HG02571 (cell line): ENCODE measurements around the gene HSPG2.

Experiments used
- ATAC-seq: cut with Tn5 transposase; IDR thresholded peaks from one replicate; pipeline ENCODE4 v1.9.1; 2021; ENCODE audit warnings: mild to moderate bottlenecking, moderate library complexity; ENCODE audit not compliant: unreplicated experiment

Gene HSPG2

DNA sequence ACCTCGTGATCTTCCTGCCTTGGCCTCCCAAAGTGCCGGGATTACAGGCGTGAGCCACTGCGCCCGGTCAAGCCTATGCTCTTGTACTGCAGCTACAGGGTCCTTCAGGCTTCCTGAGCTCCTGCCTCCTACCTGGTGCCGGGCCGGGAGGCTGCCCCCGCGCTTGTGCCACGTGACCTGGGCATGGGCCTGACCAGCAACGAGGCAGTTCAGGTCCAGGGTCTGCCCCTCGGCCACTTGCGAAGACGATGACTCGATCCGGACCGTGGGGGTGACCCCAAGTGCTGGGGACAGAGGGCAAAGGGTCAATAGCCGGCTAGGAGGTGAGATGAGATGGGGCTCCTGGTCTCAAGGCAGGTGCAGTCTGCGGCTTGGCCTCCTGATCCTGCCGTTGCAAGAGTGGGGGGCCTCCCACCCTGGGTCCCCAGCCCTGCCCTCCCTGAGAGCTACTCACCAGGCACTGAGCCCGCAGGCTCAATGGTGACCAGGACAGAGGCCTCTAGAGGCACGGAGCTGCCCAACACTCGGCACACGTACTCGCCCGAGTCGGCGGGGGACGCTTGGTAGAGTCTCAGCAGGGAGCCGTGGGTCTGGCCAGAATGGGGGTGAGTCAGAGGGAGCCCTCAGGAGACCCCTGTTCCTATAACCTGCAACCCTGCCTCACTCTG, 87.1 kb downstream of the HSPG2 start:
- no peak for ATAC-seq

- ATAC-seq = no peak
These were observed 88.5 kb downstream of the HSPG2 start for GRCh38 chr1:21848524-21849174.

DNA sequence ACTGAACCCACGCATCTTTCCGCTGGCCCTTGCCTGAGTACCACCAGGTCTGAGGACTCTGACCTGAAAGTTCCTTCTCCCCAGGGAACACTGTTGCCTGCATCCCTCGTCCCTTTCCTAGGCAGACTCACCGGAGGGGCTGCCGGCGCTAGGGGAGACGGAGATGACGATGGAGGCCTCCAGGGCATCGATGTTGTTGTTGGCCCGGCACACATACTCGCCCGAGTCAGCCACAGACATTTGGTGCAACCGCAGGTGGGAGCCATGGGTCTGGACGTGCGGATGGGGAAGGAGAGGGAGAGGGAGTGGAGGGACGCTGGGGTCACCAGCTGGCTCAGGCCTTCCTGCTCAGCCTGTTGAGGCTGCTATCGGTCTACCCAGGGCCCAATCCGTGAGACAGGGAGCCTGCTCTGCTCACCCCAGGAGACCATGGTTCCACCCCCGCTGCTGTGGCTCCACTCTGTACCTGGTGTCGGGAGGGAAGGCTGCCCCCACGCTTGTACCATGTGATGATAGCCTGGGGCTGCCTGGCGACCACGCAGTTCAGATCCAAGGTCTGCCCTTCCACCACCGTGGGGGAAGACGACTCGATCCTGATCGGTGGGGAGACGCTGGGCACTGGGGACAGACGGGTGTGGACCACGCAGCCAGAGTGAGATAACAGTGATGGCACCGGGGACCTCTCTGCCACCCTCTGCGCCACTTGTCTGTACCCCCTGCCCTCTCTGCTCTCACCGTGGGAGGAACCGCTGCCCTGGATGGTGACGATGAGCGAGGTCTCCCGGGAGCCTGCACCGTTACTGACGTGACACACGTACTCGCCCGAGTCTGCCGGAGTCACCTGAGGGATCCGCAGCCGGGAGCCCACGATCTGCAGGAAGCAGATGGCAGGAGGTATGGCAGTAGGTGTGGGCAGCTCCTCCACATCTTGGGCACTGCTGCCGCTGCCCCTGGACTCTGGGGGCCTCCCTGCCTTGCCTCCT, 89.6 kb downstream of the HSPG2 start:
- ATAC-seq = no peak

DNA sequence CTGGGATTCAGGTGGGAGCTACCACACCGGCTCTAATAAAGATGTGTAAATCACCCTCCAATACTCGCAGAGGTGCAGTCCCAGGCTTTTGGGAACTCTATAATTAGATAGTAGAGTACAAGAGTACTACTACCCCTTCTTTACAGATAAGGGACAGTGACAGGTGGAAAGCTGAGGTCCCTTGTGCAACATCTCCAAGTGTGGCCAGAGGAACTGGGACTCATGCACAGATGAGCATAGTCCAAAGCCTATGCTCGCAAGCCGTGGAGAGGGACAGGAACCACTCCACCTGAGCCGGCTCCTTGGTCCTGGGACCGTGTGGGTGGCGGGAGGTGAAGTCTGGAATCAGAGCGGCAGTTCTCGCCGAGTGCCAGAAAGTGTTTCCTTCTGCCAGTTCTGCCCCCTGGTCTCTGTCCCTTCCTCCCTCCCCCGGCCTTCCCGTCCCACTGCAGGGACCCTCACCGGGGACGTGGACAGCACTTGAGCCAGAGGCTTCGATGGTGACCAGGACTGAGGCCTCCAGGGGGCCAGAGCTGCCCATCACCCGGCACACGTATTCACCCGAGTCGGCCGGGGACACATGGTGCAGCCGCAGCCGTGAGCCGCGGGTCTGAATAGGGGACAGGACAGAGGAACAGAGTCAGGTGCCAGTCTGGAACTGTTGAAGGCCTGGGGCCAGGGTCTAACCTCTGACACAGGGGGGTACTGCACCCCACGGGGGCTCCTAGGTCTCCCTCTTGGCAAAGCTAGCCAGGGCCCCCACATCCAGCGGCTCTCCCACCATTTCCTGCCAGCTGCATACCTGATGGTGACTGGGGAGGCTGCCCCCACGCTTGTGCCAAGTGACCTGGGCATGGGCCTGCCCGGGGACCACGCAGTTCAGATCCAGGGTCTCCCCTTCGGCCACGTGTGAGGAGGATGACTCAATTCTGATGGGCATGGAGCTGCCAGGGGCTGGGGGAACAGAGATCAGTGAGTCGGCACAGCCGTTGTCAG, 91.2 kb downstream of the HSPG2 start:
- ATAC-seq = no peak

DNA sequence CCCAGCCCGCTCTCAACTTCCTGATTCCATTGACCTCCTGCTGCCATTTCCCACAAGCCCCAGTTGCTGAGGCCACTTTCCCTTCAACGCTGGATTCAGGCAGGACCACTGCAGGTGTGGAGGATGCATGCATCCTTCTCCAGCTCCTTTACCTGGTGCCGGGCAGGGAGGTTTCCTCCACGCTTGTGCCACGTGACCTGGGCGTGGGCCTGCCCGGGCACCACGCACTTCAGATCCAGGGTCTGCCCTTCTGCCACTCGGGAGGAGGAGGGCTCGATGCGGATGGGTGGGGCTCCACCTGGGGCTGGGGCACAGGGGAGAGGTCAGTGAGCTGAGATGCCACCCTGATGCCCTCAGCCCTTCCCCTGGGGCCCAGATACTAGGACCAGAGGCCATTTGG, 93.1 kb downstream of the HSPG2 start:
- no peak for ATAC-seq

- no peak for ATAC-seq
These were observed 93.9 kb downstream of the HSPG2 start for GRCh38 chr1:21843208-21843607.

GRCh38 chr1:21842606-21843162, 94.4 kb downstream of the HSPG2 start:
- no peak for ATAC-seq

GRCh38 chr1:21841852-21842466, 95.2 kb downstream of the HSPG2 start:
- no peak for ATAC-seq

DNA sequence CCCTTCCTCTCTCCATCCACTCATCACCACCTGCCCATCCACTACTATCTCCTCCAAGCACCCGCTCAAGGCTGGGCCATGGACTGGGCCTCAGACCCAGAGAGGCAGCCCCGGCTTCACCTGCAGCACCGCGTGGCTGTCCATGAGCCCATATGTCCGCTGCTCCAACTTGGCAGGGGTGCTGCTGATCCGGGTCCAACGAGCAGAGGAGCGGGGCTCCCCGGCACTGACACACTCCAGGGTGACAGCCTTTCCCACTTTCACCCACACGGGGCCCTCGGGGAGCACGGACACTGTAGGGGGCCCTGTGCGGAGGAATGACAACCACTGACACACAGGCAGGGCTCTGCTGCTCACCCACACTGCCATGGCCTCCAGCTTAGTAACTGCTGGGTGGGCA, 96.1 kb downstream of the HSPG2 start:
- no peak for ATAC-seq

DNA sequence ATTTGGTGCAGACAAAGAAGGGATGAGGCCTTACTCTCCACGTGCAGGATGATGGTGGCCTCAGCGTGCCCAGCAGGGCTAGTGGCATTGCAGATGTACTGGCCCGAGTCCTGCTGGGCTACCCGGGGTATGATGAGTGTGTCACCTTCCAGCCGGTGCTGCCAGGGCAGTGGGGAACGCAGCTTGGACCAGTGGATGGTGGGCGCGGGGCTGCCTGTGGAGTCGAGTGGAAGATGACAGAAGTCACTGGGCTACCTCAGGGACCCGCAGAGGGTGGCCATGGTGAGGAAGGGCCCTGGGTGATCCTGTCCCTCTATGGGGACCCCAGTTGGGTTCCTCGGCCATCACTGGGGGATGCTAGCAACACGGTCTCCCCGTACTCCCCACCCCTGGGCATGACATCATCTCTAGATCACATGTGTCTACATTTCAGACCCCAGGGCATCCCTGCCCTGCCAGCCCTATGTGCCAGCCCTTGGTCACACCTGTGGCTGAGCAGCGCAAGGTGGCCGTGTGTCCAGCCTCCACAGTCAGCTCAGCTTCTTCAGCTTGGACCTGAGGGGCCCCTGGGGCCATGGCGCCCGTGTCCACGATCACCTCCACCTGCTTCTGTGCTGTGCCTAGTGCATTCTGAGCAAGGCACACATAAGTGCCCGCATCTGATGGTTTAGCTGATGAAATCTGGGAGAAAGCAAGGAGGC, 97.6 kb downstream of the HSPG2 start:
- no peak for ATAC-seq

DNA sequence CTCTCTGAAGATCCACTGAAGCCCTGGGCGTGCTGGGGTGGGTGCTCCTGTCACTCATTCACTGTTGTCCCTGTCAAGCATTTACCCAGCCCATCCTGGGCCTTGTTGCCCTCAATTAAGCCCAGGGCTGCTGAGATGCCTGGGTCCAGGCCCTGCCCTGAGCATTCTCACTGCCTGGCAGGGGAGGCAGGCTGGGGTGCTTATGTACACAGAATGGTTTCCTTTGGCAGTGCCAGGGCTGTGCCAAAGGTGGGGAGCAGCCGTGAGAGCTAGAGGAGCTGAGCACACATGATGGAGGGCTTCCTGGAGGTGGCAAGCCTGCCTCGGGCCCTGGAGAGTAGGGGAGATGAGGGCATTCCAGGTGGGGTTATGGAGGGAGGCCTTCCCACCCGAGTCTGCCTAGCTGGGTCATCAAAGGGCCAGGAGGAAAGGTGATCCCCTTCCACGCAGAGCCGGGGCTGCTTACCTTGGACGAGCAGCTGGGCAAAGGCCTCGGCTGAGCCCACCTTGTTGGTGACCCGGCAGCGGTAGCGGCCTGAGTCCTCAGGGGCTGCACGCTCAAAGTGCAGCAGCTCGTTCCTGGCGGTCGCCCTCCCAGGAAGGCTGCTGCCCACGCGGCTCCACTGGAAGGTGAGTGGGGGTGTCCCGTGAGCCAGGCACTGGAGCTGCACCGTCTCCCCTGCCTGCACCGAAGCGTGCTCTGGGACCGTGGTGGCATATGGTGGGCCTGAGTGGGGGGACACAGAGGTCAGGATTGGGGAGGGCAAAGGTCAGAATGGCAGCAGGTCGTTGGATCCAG, 98.6 kb downstream of the HSPG2 start:
- ATAC-seq = no peak

DNA sequence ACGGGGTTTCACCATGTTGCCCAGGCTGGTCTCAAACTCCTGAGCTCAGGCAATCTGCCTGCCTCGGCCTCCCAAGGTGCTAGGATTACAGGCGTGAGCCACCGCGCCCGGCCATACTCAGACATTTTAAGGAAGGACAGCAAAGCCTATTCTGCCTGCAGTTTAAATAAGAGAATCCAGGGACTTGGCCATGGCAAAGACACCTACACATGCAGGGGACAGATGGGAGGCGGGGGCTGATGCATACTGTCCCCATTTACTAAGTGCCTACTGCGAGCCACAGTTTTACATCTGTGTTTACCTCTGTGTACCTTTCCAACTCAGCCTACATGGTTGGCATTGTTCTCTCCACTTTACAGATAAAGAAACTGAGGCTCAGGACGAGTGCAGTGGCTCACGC, 99.6 kb downstream of the HSPG2 start:
- no peak for ATAC-seq

DNA sequence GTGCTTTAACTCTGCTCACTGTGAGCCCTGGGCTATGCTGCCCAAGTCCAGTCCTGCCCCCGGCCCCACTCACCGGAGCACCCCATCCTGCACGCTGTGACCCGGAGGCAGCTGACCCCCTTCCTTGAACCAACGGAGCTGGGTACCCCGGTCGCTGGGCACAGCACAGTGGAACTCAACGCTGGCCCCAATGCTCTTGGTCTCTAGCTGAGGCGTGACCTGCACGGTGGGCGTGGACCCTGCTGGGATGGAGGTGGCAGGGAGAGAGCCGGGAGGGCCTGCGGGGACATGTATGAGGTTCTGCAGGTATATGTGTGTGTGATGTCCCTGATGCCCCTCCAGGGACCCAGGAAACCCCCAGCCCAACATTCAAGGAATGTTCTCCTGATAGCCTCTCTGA, 100.4 kb downstream of the HSPG2 start:
- ATAC-seq = no peak

DNA sequence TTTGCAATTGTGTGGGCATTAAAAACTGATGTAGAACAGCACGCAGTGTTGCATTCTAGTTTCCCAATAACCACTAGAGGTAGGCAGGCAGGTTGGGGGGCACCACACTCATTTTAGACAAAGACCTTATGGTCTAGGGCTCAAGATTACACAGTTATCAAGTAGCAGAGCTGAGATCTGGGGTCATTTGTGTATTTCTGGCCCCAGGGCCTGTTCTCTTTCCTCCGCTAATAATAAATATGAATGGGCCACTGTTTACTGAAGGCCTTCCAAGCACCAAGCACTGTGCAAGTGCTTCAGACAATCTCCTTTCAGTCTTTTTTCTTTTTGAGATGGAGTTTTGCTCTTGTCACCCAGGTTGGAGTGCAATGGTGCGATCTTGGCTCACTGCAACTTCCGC, 101.1 kb downstream of the HSPG2 start:
- ATAC-seq = no peak

DNA sequence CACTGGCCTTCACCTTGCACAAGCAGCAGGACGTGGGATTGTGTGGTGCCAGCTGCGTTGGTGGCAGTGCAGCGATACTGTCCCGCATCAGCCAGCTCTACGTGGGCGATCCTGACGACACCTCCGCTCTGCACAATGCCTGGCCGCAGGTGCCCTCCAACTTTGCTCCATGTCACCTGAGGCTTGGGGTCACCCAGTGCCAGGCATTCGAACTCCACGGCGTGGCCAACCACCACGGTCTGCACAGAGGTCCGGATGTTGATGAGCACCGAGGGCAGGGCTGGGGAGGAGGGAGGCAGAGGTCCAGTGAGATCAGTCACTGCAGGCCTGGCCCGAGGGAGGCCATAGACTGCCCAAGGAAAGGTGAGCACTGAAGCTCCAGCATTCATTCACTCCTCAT, 102.4 kb downstream of the HSPG2 start:
- no peak for ATAC-seq

DNA sequence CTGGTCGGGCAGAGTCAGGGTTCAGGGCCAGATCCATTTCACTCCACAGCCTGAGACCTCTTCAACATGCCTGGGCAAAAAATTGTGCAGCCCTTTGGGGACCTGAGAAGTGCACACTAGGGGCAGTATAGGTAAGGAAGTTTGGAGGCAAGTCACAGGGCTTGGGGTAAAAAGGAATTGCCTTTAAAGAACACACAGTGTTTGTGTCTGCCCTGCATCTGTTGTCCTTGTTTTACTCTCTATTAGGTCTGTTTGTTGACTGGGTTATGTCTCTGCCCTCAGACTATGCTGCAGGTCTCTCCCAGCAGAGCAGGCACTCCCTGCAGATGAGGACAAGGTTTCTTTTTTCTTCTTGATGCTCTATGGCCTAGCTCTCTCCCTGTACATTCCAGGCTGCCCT, 103.0 kb downstream of the HSPG2 start:
- ATAC-seq = no peak

GRCh38 chr1:21833392-21833976, 103.6 kb downstream of the HSPG2 start:
- ATAC-seq = no peak

GRCh38 chr1:21831454-21831970, 105.6 kb downstream of the HSPG2 start:
- no peak for ATAC-seq
